Testis (tissue), 2 donors: ENCODE measurements around the gene MT1F.

Experiments
- POLR2A ChIP-seq: fragments of 450-650 bp; IDR thresholded peaks from one replicate; pipeline ENCODE4 v1.6.1; 2017; ENCODE audit warnings: antibody characterized with exemption, mild to moderate bottlenecking, moderate library complexity
- TF ChIP-seq, protein P1 (sequence below), 3 experiments: fragments of 450-650 bp in 2 of 3; fragments of 200-600 bp in 1 of 3; sonication (generic) in 1 of 3; IDR thresholded peaks; one replicate each; pipeline ENCODE4 v1.5.1; 2016 to 2019; ENCODE audit warnings: antibody characterized with exemption in 3 of 3, mild to moderate bottlenecking in 2 of 3, moderate library complexity in 1 of 3

DNA sequence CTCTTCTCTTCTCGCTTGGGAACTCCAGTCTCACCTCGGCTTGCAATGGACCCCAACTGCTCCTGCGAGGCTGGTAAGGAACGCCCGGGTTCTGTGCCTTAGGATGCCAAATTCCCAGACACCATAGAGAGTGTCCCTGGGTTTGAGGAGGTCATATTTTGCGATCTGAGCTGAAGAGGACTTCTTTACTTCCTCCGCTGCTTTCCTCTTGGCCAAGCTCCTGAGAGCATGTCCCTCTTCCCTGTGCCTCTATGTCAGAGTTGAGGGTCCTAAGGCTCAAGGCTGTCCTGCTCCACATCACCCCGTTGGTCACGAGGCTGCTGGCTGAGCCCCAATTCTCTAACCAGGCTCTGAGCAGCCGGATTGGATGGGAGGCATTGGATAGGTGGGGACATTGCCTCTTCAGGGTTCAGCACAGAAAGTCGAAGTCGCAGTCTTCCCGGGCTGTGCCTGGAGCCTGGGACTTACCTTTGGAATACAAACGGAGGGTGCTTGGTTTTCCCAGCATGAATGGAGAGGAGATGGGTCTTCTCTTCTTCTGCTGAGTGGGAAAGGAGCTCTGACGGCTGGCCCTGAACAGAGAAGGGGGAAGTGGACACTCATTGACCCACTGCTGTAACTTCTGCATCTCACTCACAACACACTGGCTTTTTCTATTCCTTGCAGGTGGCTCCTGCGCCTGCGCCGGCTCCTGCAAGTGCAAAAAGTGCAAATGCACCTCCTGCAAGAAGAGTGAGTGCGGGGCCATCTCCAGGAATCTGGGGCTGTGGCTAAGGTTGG lies 12.3 kb downstream of the MT1F start:
- TF ChIP-seq POLR2A, result no peak
- TF ChIP-seq, protein P1, sequence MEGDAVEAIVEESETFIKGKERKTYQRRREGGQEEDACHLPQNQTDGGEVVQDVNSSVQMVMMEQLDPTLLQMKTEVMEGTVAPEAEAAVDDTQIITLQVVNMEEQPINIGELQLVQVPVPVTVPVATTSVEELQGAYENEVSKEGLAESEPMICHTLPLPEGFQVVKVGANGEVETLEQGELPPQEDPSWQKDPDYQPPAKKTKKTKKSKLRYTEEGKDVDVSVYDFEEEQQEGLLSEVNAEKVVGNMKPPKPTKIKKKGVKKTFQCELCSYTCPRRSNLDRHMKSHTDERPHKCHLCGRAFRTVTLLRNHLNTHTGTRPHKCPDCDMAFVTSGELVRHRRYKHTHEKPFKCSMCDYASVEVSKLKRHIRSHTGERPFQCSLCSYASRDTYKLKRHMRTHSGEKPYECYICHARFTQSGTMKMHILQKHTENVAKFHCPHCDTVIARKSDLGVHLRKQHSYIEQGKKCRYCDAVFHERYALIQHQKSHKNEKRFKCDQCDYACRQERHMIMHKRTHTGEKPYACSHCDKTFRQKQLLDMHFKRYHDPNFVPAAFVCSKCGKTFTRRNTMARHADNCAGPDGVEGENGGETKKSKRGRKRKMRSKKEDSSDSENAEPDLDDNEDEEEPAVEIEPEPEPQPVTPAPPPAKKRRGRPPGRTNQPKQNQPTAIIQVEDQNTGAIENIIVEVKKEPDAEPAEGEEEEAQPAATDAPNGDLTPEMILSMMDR (IDR thresholded peaks at IDR 0.05), result no peak
